Measurements from ENCODE around the gene LRRC8C.

The LRRC8C gene

DNA sequence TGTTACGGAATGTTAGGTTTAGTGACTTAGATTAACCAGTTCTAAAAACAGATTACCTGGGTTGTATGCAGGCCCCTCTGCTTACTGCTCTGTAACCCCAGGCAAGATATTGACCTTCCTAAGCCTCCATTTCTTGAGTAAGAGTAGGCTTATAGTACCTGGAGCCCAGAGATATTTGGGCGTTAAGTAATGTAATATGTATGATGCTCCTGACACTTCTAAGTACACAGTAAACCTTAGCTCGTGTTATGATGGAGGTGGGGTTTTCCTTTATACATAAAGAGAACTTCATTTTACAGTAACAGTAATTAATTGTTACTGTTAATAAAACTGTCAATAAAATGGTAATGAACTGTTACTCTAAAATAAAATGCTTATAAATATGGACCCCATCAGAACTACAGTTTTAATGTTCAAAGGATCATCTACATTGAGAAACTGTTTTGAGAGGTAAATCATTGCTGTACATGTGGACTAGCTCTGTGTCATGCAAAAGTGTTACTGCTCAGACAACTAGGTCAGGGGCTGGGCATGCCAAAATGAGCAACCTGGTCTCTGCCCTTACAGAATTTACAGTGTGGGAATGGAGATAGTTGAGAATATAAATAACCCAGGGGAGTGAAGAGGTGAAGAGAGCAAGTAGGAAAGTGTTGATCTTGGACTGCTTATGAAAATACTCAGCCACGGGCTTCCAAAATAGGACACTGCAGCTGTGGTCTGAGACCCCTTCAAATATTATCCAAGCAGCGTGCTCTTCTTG is 26.6 kb downstream of the LRRC8C start:
- H3K4me3 ChIP-seq (ENCODE audit: low read length) = no peak overlapping the region
- DNase-seq (ENCODE audit: low read depth) = no peak
- no peak for TF ChIP-seq CTCF (IDR thresholded peaks at IDR 0.05; ENCODE audit: insufficient read depth, low read depth, low read length, missing control alignments)

GRCh38 chr1:89660224-89661061 is 27.5 kb downstream of the LRRC8C start:
- no peak overlapping the region for H3K4me3 ChIP-seq (ENCODE audit: low read length)
- no peak for DNase-seq (ENCODE audit: low read depth)
- TF ChIP-seq CTCF (IDR thresholded peaks at IDR 0.05; ENCODE audit: insufficient read depth, low read depth, low read length, missing control alignments) = no peak

GRCh38 chr1:89665941-89666340 is 33.0 kb downstream of the LRRC8C start:
- no peak for TF ChIP-seq CTCF (IDR thresholded peaks at IDR 0.05; ENCODE audit: insufficient read depth, low read depth, low read length, missing control alignments)
- no peak overlapping the region for H3K4me3 ChIP-seq (ENCODE audit: low read length)
- DNase-seq (ENCODE audit: low read depth) = no peak

DNA sequence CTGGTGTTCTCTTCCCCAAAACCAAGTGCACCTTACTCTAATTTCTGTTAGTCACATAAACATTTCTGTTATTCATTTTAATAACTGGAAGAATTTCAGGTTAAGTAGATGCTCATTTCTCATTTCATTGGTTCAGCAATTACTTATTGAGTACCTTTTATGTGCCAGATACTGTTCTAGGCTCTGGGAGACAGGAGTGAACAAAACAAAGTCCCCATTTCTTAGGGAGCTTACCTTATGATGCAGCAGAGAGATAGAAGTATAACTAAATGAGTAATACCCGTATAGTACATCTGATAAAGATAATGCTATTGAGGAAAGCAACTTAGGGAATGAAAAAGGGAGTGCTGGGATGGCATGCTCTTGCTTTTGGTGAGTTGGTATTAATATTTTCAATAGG is 33.7 kb downstream of the LRRC8C start:
- no peak for DNase-seq (ENCODE audit: low read depth)
- no peak for TF ChIP-seq CTCF (IDR thresholded peaks at IDR 0.05; ENCODE audit: insufficient read depth, low read depth, low read length, missing control alignments)
- no peak overlapping the region for H3K4me3 ChIP-seq (ENCODE audit: low read length)

DNA sequence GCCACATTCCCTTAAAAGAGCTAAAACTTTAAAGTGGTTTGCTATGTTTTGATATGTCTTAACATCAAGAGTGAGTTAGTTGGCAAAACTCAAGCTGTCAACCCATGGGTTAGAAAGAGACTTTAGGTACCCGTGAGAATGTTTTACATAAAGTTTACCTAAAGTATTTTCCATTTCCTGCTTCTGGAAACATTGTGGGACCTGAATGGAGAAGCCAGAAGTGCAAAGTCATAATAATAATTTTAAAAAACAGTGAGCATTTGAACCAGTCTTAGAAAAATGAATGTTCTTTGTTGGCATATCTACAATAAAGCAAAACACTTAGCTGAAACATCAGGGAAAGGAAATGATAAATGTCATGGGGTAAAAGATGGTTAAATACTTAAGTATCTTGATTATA is 34.8 kb downstream of the LRRC8C start:
- no peak for DNase-seq (ENCODE audit: low read depth)
- TF ChIP-seq CTCF (IDR thresholded peaks at IDR 0.05; ENCODE audit: insufficient read depth, low read depth, low read length, missing control alignments) = no peak
- no peak overlapping the region for H3K4me3 ChIP-seq (ENCODE audit: low read length)

DNA sequence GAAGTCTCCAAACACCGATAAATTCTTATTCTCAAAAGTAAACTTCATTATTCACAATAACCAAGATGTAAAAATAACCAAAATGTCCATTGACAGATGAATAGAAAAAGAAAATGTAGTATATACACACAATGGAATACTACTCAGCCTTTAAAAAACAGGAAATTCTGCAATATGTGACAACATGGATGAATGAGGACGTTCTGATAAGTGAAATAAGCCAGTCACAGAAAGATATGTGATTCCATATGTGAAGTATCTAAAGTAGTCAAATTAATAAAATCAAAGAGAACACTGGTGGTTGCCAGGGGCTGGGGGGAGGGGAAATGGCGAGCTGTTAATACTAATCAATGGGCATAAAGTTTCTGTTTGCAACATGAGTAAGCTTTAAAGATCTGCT is 36.0 kb downstream of the LRRC8C start:
- DNase-seq (ENCODE audit: low read depth) = no peak
- no peak overlapping the region for H3K4me3 ChIP-seq (ENCODE audit: low read length)
- no peak for TF ChIP-seq CTCF (IDR thresholded peaks at IDR 0.05; ENCODE audit: insufficient read depth, low read depth, low read length, missing control alignments)
